A549 treated with Hydrocortisone at 1 μM for 4 hours (cell line): ENCODE results near the gene BGN. TPM values are rescaled to one million over a fixed set of nuclear protein-coding genes. Genes with fewer than 3 reads are reported as not detected.

ENCODE experiments used
- total RNA-seq: library from RNA; stranded (reverse); fragments of 200-300 nt; extraction: Qiagen RNA extraction; gene quantifications from 5 replicates; pipeline ENCODE4 v1.2.3, GENCODE V29; 2022

BGN gene
- total RNA-seq = not detected in 5 replicates

DNA sequence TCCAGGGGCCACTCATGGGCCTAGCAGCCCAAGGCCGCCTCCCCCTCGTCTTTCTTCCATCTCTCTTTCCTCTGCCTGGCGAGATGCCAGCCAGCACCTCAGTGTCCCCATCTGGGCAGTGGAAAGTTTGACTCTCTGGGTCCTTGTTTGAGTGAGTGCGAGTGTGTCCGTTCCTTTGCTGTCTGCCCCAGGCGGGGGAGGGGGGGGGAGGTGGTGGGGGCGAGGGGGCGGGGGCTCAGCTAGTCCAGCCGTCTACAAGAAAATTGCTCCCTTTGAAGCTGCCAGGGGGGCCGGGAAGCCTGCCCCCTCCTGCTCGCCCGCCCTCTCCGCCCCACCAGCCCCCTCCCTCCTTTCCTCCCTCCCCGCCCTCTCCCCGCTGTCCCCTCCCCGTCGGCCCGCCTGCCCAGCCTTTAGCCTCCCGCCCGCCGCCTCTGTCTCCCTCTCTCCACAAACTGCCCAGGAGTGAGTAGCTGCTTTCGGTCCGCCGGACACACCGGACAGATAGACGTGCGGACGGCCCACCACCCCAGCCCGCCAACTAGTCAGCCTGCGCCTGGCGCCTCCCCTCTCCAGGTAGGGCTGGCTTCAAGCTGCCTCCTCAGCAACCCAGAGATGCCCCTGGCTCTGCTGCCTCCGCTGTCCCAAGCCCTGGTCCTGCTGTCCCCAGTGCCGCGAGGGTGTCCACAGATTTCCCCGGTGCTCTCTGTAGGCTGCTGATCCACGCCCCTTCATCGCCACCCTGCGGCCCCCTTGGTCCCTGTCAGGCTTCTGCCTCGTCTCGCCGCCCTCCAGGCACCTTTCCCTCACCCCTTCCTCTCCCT is at the start of gene BGN:
TSS of gene BGN (plus strand) at position 440 of the 821 bp plus-strand sequence. CDS start 9,652 bp downstream, outside the sequence.

GRCh38 chrX:153445856-153446635 is 48.7 kb upstream of the BGN start, which contains the start of gene TREX2:
TREX2 (minus strand) TSS chrX:153446056; CDS start chrX:153445430, 626 bp downstream.

DNA sequence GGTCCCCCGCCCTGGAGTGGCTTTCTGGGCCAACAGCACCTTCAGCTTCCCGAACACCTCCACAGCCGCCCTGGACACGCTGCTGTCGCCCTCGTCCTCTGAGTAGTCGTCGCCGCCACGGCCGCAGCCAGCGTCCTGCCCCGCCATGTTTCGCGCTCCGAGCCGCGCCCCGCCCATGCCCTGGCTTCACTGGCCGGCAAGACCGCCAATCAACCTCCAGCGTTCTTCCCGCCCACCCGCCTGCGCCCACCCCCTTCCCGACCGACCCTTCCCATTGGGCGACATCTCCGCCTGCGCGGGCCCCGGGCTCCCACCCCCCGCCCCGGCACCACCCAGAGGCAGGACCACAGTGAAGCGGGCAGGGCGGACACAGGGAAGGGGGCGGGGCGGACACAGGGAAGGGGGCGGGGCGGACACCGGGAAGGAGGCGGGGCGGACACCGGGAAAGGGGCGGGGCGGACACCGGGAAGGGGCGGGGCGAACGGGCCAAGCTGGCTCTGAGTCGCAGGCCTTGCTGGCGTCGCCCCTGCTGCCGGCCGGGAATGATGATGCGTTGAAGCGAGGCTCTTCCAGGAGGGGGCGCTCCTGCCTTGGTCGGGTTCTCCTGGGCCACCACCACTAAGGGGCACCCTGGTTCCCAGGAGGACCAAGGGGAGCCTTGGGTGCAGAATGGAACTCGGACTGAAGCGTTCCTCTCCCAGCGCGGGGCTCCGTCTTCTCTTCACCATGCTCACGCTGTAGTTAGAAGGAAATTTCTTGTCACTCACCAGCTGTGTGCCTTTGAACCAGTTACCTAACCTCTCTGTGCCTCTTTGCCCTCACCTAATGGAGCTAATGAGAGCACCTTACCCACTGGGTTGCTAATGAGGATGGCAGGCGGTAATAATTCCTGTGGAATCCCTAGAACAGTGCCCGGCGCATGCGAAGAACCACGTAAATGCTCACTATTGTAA is 24.1 kb upstream of the BGN start, which contains the start of gene HAUS7:
TSS of gene HAUS7 (minus strand) at position 166 of the 953 bp plus-strand sequence. CDS start at position 147, 19 bp downstream.

GRCh38 chrX:153517423-153517822 is 22.6 kb downstream of the BGN start, which contains the start of gene ATP2B3:
ATP2B3 (plus strand) TSS chrX:153517642; CDS start chrX:153536248, 18,606 bp downstream.

Other genes with a start within 250 kb of the BGN start
- gene PNMA6F, start 173.2 kb upstream of the BGN start, total RNA-seq = 0.02 TPM in 1 of 5 replicates, not detected in the others
- gene ZNF275, start 160.8 kb upstream of the BGN start, total RNA-seq = 4.6 to 6.6 TPM (median 5.8 TPM) in 5 replicates
- gene PNMA6E, start 93.6 kb upstream of the BGN start, total RNA-seq = 0.03 TPM in 1 of 5 replicates, not detected in the others
- gene ZFP92, start 83.5 kb upstream of the BGN start, total RNA-seq = 0.52 to 0.62 TPM (median 0.56 TPM) in 5 replicates
- 1.2 to 1.8 TPM (median 1.5 TPM) in 5 replicates for gene TREX2, start 48.9 kb upstream of the BGN start, total RNA-seq
- gene HAUS7, start 24.4 kb upstream of the BGN start, total RNA-seq = 51.1 to 62.7 TPM (median 55.5 TPM) in 5 replicates
- 0.05 to 0.31 TPM (median 0.12 TPM) in 5 replicates for gene ATP2B3, start 22.7 kb downstream of the BGN start, total RNA-seq
- 40.9 to 59.7 TPM (median 57.6 TPM) in 5 replicates for gene CCNQ, start 104.2 kb downstream of the BGN start, total RNA-seq
- gene DUSP9, start 152.2 kb downstream of the BGN start, total RNA-seq = 1.0 to 1.6 TPM (median 1.5 TPM) in 5 replicates
- gene PNCK, start 178.8 kb downstream of the BGN start, total RNA-seq = 0.13 to 0.44 TPM (median 0.26 TPM) in 3 of 5 replicates, not detected in the others
- 10.0 to 14.5 TPM (median 12.6 TPM) in 5 replicates for gene SLC6A8, start 192.9 kb downstream of the BGN start, total RNA-seq
- 351 to 491 TPM (median 368 TPM) in 5 replicates for gene BCAP31, start 229.4 kb downstream of the BGN start, total RNA-seq
- gene ABCD1, start 229.9 kb downstream of the BGN start, total RNA-seq = 2.5 to 4.0 TPM (median 3.6 TPM) in 5 replicates